ENCODE results near the gene PSPC1.

The PSPC1 gene

GRCh38 chr13:19658831-19659230 is 123.9 kb downstream of the PSPC1 start:
- Histone ChIP-seq H3K36me3 (ENCODE audit: insufficient read depth, low read length) (peaks cover 50% of the 10 kb centered on the region), H3K4me3 (ENCODE audit: low read length) (no peak overlapping the region), H3K9me3 (ENCODE audit: low read length) (no peaks in the 10 kb centered on the region), H3K27me3 (ENCODE audit: insufficient read depth, low read length) (no peaks in the 10 kb centered on the region), H2AFZ (ENCODE audit: low read depth, low read length) (no peak overlapping the region), H3K4me1 (ENCODE audit: insufficient read depth, low read length) (no peaks in the 10 kb centered on the region)

- Histone ChIP-seq H3K4me1 (ENCODE audit: insufficient read depth, low read length) (no peaks in the 10 kb centered on the region), H2AFZ (ENCODE audit: low read depth, low read length) (no peak overlapping the region), H3K27me3 (ENCODE audit: insufficient read depth, low read length) (no peaks in the 10 kb centered on the region), H3K36me3 (ENCODE audit: insufficient read depth, low read length) (peaks cover 44% of the 10 kb centered on the region), H3K4me3 (ENCODE audit: low read length) (no peak overlapping the region), H3K9me3 (ENCODE audit: low read length) (no peaks in the 10 kb centered on the region)
Observed at GRCh38 chr13:19657872-19658591, 124.7 kb downstream of the PSPC1 start.
